AG04450 (cell line): ENCODE data around the gene PRPF19. TPM values are rescaled to one million over a fixed set of nuclear protein-coding genes. Genes with fewer than 3 reads are reported as not detected.

Experiments used
- CTCF ChIA-PET: fragments of 300-600, 350-600 bp; formaldehyde crosslinking; extraction: SDS; loops from one replicate; lab custom pipeline; 2022; ENCODE audit warnings: antibody characterized with exemption, inconsistent platforms; lab: Charles Lee
- POLR2A ChIA-PET: fragments of 350-600 bp; formaldehyde crosslinking; extraction: SDS; loops from one replicate; lab custom pipeline; 2021; ENCODE audit warnings: antibody characterized with exemption, inconsistent platforms; lab: Yijun Ruan, JAX
- DNase-seq: peaks from one replicate; pipeline ENCODE4 v3.0.0-alpha.2; 2011; ENCODE audit warnings: low read depth, low spot score
- H3K27ac ChIP-seq: one replicate; pipeline ENCODE4 v1.5.1; 2012; ENCODE audit warnings: low read depth, low read length, control low read depth
- H3K27me3 ChIP-seq: one replicate; pipeline ENCODE4 v1.6.0; 2012; ENCODE audit warnings: low read length; ENCODE audit not compliant: control insufficient read depth, insufficient read depth
- H3K4me3 ChIP-seq: 2 replicates; pipeline ENCODE4 v1.5.1; 2011; ENCODE audit warnings: mild to moderate bottlenecking, low read depth, low read length, control low read depth
- H3K9me3 ChIP-seq: 2 replicates; pipeline ENCODE4 v1.5.1; 2012; ENCODE audit warnings: low read length; ENCODE audit not compliant: control insufficient read depth, insufficient read depth
- CTCF ChIP-seq: IDR thresholded peaks from 2 replicates; pipeline ENCODE4 v1.5.1; 2011; ENCODE audit warnings: low read depth, low read length, control low read depth, inconsistent platforms
- polyA plus RNA-seq: library from polyadenylated mRNA; depleted of rRNA; stranded (reverse); fragments of >200 nt; gene quantifications from 2 replicates; pipeline ENCODE4 v1.2.3, GENCODE V29; 2011

PRPF19 gene
- polyA plus RNA-seq, 1 experiment: 25.1 TPM

GRCh38 chr11:60855726-60856633, 50.4 kb downstream of the PRPF19 start, which contains the start of gene PTGDR2:
Gene PTGDR2, minus strand, starts transcription at chr11:60855950. Its CDS starts 2,228 bp downstream, at chr11:60853722.
- H3K9me3 ChIP-seq: peaks cover 3% of the 10 kb centered on the region; the same call in 1 of the 2 replicates
- no peak for TF ChIP-seq CTCF
- DNase-seq: no peak
- no peak within 1 kb of the TSS for H3K27ac ChIP-seq
- H3K27me3 ChIP-seq: peaks cover 5% of the 10 kb centered on the region
- no peak within 1 kb of the TSS for H3K4me3 ChIP-seq
- CTCF ChIA-PET: interaction anchor here (0.9 to 2.1 kb wide), 5 partner anchors 12 to 43 kb away, joined by 3 to 14 read pairs (median 8); no protein-coding TSS in a partner anchor
- POLR2A ChIA-PET: interaction anchor here (0.6 kb wide), 1 partner anchor 12 kb away, joined by 3 read pairs; no protein-coding TSS in a partner anchor

GRCh38 chr11:60854847-60855725, 51.3 kb downstream of the PRPF19 start:
- no peak for TF ChIP-seq CTCF

GRCh38 chr11:60854140-60854846, 52.1 kb downstream of the PRPF19 start:
- H3K27me3 ChIP-seq: peaks cover 5% of the 10 kb centered on the region
- H3K9me3 ChIP-seq: peaks cover 3% of the 10 kb centered on the region; the same call in 1 of the 2 replicates
- no peak for DNase-seq
- TF ChIP-seq CTCF: no peak
- no peak overlapping the region for H3K4me3 ChIP-seq
- CTCF ChIA-PET: interaction anchor here (2.0 kb wide), 1 partner anchor 23 kb away, joined by 10 read pairs; no protein-coding TSS in a partner anchor
- no peak overlapping the region for H3K27ac ChIP-seq
- POLR2A ChIA-PET: interaction anchor here (0.8 kb wide), 1 partner anchor 23 kb away, joined by 3 read pairs; no protein-coding TSS in a partner anchor

More at GRCh38 chr11:60854847-60855725, 51.3 kb downstream of the PRPF19 start:
- peaks cover 5% of the 10 kb centered on the region for H3K27me3 ChIP-seq
- no peak overlapping the region for H3K4me3 ChIP-seq
- ChIA-PET CTCF (interaction anchor here (0.9 to 2.1 kb wide), 4 partner anchors 13 to 44 kb away, joined by 5 to 14 read pairs (median 9); no protein-coding TSS in a partner anchor), POLR2A (interaction anchor here (0.6 to 0.8 kb wide), 2 partner anchors 13 to 24 kb away, joined by 3 read pairs; no protein-coding TSS in a partner anchor)
- H3K9me3 ChIP-seq: peaks cover 3% of the 10 kb centered on the region; the same call in 1 of the 2 replicates
- no peak for DNase-seq
- no peak overlapping the region for H3K27ac ChIP-seq

GRCh38 chr11:60852982-60853950, 53.1 kb downstream of the PRPF19 start:
- no peak overlapping the region for H3K27ac ChIP-seq
- H3K4me3 ChIP-seq: no peak overlapping the region
- H3K27me3 ChIP-seq: peaks cover 5% of the 10 kb centered on the region
- ChIA-PET POLR2A (no interaction called here), CTCF (no interaction called here)
- TF ChIP-seq CTCF: no peak
- peaks cover 3% of the 10 kb centered on the region; the same call in 1 of the 2 replicates for H3K9me3 ChIP-seq
- DNase-seq: no peak
